GM23338 (cell line): ENCODE measurements around the gene FEZF2.

Source experiments
- CREB1 ChIP-seq: fragments of 250-450 bp; sonication (Bioruptor Pico); IDR thresholded peaks from 2 replicates; pipeline ENCODE4 v1.5.0; 2020; ENCODE audit warnings: low read depth, mild to moderate bottlenecking, moderate library complexity
- EZH2 ChIP-seq: fragments of 200-600 bp; sonication (generic); IDR thresholded peaks from one replicate; pipeline ENCODE4 v1.8.0; 2017; ENCODE audit warnings: antibody characterized with exemption, mild to moderate bottlenecking, low read depth; ENCODE audit not compliant: unreplicated experiment
- EZH2phosphoT487 ChIP-seq: fragments of 200-600 bp; sonication (generic); IDR thresholded peaks from one replicate; pipeline ENCODE4 v1.8.1; 2018; ENCODE audit warnings: antibody characterized with exemption; ENCODE audit not compliant: unreplicated experiment
- JUNB ChIP-seq: IDR thresholded peaks from one replicate; pipeline ENCODE4 v1.6.1; 2016; ENCODE audit warnings: antibody characterized with exemption; ENCODE audit not compliant: unreplicated experiment
- NANOG ChIP-seq: IDR thresholded peaks from 2 replicates; pipeline ENCODE4 v1.6.1; 2016; ENCODE audit warnings: antibody characterized with exemption, borderline replicate concordance
- POLR2AphosphoS5 ChIP-seq: IDR thresholded peaks from 2 replicates; pipeline ENCODE4 v1.6.1; 2016; ENCODE audit warnings: antibody characterized with exemption, low read depth
- STAT1 ChIP-seq: IDR thresholded peaks from one replicate; pipeline ENCODE4 v1.6.1; 2016; ENCODE audit warnings: antibody characterized with exemption; ENCODE audit not compliant: unreplicated experiment
- ZNF114 ChIP-seq: fragments of 250-450 bp; sonication (Bioruptor Pico); IDR thresholded peaks from 2 replicates; pipeline ENCODE4 v1.5.0; 2020; ENCODE audit warnings: mild to moderate bottlenecking, moderate library complexity
- TF ChIP-seq, protein P1 (sequence below), 2 experiments: fragments of 200-600 bp in 1 of 2; sonication (generic) in 1 of 2; conservative IDR thresholded peaks; 2 replicates each; pipeline versions ENCODE4 v1.5.1 to v1.6.1; 2016 to 2017; ENCODE audit warnings: antibody characterized with exemption in 2 of 2, low read depth in 2 of 2, mild to moderate bottlenecking in 2 of 2, moderate library complexity in 1 of 2
- TF ChIP-seq, protein P2 (sequence below): IDR thresholded peaks from 2 replicates; pipeline ENCODE4 v1.6.1; 2016; ENCODE audit warnings: antibody characterized with exemption
- TF ChIP-seq, protein P3 (sequence below): IDR thresholded peaks from one replicate; pipeline ENCODE4 v1.6.1; 2018; ENCODE audit warnings: antibody characterized with exemption; ENCODE audit not compliant: unreplicated experiment
- TF ChIP-seq, protein P4 (sequence below): fragments of 250-450 bp; sonication (Bioruptor Pico); IDR thresholded peaks from 2 replicates; pipeline ENCODE4 v1.5.0; 2020; ENCODE audit warnings: mild to moderate bottlenecking, moderate library complexity

DNA sequence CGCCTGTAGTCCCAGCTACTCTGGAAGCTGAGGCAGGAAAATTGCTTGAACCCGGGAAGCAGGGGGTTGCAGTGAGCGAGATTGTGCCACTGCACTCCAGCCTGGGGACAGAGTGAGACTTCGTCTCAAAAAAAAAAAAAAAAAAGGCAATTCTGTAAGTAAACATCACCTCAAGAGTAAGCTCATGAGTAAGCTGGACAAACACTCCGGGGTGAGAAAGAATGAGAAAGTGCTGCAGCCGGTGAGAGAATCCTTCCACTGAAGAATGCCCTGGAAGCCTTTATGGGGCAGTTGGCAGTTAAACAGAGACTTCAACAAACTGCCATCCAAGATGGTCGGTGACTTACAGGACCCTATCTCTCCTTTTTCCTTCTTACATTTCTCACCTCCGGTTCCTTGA lies 47.5 kb downstream of the FEZF2 start:
- TF ChIP-seq, protein P1, sequence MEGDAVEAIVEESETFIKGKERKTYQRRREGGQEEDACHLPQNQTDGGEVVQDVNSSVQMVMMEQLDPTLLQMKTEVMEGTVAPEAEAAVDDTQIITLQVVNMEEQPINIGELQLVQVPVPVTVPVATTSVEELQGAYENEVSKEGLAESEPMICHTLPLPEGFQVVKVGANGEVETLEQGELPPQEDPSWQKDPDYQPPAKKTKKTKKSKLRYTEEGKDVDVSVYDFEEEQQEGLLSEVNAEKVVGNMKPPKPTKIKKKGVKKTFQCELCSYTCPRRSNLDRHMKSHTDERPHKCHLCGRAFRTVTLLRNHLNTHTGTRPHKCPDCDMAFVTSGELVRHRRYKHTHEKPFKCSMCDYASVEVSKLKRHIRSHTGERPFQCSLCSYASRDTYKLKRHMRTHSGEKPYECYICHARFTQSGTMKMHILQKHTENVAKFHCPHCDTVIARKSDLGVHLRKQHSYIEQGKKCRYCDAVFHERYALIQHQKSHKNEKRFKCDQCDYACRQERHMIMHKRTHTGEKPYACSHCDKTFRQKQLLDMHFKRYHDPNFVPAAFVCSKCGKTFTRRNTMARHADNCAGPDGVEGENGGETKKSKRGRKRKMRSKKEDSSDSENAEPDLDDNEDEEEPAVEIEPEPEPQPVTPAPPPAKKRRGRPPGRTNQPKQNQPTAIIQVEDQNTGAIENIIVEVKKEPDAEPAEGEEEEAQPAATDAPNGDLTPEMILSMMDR (conservative IDR thresholded peaks at IDR 0.05; ENCODE audit: low read depth in 2 of 2) = no peak
- TF ChIP-seq POLR2AphosphoS5 (no peak), EZH2 (no peak), EZH2phosphoT487 (no peak), JUNB (no peak), CREB1 (CRISPR knock-in tag) (no peak), STAT1 (no peak), ZNF114 (CRISPR knock-in tag) (no peak), NANOG (no peak)
- TF ChIP-seq, protein P2, sequence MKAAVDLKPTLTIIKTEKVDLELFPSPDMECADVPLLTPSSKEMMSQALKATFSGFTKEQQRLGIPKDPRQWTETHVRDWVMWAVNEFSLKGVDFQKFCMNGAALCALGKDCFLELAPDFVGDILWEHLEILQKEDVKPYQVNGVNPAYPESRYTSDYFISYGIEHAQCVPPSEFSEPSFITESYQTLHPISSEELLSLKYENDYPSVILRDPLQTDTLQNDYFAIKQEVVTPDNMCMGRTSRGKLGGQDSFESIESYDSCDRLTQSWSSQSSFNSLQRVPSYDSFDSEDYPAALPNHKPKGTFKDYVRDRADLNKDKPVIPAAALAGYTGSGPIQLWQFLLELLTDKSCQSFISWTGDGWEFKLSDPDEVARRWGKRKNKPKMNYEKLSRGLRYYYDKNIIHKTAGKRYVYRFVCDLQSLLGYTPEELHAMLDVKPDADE = no peak
- TF ChIP-seq, protein P3, sequence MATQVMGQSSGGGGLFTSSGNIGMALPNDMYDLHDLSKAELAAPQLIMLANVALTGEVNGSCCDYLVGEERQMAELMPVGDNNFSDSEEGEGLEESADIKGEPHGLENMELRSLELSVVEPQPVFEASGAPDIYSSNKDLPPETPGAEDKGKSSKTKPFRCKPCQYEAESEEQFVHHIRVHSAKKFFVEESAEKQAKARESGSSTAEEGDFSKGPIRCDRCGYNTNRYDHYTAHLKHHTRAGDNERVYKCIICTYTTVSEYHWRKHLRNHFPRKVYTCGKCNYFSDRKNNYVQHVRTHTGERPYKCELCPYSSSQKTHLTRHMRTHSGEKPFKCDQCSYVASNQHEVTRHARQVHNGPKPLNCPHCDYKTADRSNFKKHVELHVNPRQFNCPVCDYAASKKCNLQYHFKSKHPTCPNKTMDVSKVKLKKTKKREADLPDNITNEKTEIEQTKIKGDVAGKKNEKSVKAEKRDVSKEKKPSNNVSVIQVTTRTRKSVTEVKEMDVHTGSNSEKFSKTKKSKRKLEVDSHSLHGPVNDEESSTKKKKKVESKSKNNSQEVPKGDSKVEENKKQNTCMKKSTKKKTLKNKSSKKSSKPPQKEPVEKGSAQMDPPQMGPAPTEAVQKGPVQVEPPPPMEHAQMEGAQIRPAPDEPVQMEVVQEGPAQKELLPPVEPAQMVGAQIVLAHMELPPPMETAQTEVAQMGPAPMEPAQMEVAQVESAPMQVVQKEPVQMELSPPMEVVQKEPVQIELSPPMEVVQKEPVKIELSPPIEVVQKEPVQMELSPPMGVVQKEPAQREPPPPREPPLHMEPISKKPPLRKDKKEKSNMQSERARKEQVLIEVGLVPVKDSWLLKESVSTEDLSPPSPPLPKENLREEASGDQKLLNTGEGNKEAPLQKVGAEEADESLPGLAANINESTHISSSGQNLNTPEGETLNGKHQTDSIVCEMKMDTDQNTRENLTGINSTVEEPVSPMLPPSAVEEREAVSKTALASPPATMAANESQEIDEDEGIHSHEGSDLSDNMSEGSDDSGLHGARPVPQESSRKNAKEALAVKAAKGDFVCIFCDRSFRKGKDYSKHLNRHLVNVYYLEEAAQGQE = no peak
- TF ChIP-seq, protein P4, sequence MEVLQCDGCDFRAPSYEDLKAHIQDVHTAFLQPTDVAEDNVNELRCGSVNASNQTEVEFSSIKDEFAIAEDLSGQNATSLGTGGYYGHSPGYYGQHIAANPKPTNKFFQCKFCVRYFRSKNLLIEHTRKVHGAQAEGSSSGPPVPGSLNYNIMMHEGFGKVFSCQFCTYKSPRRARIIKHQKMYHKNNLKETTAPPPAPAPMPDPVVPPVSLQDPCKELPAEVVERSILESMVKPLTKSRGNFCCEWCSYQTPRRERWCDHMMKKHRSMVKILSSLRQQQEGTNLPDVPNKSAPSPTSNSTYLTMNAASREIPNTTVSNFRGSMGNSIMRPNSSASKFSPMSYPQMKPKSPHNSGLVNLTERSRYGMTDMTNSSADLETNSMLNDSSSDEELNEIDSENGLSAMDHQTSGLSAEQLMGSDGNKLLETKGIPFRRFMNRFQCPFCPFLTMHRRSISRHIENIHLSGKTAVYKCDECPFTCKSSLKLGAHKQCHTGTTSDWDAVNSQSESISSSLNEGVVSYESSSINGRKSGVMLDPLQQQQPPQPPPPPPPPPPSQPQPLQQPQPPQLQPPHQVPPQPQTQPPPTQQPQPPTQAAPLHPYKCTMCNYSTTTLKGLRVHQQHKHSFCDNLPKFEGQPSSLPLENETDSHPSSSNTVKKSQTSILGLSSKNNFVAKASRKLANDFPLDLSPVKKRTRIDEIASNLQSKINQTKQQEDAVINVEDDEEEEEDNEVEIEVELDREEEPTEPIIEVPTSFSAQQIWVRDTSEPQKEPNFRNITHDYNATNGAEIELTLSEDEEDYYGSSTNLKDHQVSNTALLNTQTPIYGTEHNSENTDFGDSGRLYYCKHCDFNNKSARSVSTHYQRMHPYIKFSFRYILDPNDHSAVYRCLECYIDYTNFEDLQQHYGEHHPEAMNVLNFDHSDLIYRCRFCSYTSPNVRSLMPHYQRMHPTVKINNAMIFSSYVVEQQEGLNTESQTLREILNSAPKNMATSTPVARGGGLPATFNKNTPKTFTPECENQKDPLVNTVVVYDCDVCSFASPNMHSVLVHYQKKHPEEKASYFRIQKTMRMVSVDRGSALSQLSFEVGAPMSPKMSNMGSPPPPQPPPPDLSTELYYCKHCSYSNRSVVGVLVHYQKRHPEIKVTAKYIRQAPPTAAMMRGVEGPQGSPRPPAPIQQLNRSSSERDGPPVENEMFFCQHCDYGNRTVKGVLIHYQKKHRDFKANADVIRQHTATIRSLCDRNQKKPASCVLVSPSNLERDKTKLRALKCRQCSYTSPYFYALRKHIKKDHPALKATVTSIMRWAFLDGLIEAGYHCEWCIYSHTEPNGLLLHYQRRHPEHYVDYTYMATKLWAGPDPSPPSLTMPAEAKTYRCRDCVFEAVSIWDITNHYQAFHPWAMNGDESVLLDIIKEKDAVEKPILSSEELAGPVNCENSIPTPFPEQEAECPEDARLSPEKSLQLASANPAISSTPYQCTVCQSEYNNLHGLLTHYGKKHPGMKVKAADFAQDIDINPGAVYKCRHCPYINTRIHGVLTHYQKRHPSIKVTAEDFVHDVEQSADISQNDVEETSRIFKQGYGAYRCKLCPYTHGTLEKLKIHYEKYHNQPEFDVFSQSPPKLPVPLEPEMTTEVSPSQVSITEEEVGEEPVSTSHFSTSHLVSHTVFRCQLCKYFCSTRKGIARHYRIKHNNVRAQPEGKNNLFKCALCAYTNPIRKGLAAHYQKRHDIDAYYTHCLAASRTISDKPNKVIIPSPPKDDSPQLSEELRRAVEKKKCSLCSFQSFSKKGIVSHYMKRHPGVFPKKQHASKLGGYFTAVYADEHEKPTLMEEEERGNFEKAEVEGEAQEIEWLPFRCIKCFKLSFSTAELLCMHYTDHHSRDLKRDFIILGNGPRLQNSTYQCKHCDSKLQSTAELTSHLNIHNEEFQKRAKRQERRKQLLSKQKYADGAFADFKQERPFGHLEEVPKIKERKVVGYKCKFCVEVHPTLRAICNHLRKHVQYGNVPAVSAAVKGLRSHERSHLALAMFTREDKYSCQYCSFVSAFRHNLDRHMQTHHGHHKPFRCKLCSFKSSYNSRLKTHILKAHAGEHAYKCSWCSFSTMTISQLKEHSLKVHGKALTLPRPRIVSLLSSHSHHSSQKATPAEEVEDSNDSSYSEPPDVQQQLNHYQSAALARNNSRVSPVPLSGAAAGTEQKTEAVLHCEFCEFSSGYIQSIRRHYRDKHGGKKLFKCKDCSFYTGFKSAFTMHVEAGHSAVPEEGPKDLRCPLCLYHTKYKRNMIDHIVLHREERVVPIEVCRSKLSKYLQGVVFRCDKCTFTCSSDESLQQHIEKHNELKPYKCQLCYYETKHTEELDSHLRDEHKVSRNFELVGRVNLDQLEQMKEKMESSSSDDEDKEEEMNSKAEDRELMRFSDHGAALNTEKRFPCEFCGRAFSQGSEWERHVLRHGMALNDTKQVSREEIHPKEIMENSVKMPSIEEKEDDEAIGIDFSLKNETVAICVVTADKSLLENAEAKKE = no peak
